NCI-H2107 treated with DMSO at 0.1 percent for 48 hours (cell line): Measurements from ENCODE around the gene ATF5.

Source experiments
- DNase-seq: peaks from one replicate; lab custom pipeline; 2025; ENCODE audit not compliant: unreplicated experiment; lab: John Stamatoyannopoulos, UW

ATF5 gene, protein sequence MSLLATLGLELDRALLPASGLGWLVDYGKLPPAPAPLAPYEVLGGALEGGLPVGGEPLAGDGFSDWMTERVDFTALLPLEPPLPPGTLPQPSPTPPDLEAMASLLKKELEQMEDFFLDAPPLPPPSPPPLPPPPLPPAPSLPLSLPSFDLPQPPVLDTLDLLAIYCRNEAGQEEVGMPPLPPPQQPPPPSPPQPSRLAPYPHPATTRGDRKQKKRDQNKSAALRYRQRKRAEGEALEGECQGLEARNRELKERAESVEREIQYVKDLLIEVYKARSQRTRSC

DNA sequence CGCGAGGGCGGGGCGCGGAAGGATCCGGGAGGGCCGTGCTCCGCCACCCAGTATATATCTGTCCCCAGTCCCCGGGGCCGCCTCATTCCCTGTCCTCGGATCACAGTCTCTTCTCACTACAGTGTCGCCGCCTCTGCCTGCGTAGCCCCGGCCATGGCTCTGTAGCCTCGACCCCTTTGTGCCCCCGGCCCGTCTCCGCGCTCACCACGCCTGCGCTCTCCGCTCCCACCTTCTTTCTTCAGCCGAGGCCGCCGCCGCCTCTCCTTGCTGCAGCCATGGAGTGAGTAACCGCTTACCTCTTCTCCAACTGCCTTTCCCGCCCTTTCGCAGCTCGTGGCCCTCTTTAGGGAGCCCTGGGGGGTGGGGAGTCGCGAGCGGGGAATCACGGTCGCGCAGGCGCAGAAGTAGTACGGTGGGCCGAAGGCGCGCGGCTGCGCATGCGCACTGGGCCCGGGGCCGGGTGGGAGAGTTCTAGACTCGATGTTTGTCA is at the start of gene ATF5, which contains the start of gene NUP62:
TSS of gene ATF5 (plus strand) at position 85 of the 490 bp plus-strand sequence. CDS start 1,646 bp downstream, outside the sequence.
TSS of gene NUP62 (minus strand) at position 384 of the 490 bp plus-strand sequence. CDS start 19,697 bp downstream, outside the sequence.
- peak; percentile 72 for DNase-seq

DNA sequence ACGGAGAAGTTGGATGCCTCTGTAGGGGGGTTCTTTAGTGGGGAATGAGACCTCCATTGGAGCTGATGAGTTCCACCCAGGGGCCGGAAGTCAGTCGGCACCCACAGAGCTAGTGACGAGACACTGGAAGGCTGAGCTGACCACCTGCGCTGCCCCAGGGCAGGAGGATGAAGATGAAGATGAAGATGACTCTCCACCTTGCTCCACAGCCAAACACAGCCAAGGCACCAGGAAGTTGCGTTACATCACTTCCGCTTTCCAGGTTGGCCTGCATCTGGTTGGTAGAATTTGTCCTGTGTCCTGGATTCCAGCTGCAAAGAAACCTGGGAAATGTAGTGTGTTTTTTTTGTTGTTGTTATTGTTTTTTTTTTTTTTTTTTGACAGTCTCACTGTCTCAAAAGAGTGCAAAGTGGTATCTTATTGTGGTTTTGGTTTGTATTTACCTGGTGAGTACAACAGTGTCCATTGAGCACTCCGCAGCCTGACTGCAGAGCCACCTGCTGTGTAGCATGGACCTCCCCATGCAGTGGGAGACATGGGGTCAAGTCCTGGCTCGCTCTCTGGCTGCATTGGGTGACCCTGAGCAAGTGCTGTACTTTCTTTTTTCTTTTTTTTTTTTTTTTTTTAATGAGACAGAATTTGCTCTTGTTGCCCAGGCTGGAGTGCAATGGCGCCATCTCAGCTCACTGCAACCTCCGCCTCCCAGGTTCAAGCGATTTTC is 49.6 kb upstream of the ATF5 start:
- DNase-seq, result no peak

DNA sequence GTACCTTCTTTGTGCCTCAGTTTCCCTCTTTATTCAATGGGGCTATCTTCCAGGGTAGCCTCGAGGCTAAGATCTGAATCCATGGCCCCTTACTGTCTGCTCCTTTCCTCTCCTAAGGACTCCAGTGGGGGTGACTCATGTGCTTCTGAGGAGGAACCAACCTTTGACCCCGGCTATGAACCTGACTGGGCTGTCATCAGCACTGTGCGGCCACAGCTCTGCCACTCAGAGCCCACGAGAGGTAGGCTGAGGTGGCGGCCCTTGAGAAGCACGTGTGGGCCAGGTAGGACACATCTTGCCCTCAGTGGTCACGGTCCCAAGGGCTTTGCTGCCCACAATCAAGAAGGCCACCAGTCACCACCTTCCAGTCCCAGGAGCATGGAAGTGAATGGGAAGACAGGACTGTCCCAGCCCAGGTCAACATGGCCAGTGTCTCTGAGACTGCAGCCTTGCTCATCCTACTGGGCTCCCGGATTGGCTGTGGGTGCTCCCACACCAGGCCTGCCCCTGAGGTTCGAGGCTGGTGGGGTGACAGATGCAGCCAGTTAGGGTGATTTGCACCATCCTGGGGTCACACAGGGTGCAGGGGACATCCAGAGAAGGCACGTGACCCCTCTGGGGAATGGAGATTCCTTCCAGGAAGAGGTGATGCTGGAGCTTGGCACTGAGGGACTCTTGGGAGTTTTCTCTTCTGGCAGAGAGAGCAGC is 48.7 kb upstream of the ATF5 start:
- DNase-seq, result no peak

DNA sequence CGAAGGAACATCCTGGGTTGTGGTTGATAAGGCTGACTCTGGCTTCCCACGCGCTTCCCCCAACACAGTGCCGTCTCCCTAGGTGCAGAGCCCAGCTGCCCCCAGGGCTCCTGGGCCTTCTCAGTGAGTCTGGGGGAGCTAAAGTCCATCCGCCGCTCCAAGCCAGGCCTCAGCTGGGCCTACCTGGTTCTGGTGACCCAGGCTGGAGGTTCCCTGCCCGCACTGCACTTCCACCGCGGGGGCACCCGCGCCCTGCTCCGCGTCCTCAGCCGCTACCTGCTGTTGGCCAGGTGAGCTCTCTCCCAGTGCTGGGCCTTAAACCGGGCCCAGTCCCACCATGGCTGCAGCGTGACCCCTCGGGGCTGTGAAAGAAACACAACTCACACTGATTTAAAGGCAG is 47.8 kb upstream of the ATF5 start:
- DNase-seq, result no peak

DNA sequence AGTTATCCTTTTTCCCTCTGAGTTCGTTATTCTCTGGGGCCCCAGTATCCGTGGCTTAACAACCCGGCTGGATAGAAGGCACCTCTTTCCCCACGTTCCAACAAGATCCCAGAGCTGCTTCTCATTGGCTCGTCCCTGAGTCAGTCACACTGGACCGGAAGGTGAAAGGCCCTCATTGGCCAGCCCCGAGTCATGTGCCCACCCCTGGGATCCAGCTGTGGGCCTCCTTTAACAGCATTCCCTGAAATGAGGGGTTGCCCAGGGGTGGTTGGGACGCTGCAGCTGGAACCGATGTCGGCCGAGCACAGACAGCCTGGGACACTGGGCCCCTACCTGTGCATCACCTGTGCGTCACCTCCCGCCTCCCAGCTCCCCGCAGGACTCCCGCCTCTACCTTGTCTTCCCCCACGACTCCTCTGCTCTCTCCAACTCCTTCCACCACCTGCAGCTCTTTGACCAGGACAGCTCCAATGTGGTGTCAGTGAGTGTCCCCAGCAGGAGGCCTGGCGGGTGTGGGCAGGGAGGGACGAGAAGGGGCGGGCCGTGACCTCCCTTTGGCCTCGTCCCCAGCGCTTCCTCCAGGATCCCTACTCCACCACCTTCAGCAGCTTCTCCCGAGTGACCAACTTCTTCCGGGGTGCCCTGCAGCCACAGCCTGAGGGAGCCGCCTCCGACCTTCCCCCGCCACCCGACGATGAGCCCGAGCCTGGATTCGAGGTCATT is 47.2 kb upstream of the ATF5 start:
- no peak for DNase-seq

DNA sequence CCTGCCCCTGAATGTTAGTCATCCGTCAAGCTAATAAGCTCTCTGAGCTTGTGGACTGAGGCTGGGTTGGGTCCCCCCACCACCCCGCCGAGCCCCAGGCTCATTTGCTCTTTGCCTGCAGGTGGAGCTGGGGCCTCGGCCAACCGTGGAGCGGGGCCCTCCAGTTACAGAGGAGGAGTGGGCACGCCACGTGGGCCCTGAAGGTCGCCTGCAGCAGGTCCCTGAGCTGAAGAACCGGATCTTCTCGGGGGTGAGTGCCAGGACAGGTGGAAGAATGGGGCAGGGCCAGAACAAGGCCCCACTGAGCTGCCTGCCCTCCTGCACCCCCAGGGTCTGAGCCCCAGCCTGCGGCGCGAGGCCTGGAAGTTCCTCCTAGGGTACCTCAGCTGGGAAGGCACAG is 46.4 kb upstream of the ATF5 start:
- DNase-seq, result no peak

DNA sequence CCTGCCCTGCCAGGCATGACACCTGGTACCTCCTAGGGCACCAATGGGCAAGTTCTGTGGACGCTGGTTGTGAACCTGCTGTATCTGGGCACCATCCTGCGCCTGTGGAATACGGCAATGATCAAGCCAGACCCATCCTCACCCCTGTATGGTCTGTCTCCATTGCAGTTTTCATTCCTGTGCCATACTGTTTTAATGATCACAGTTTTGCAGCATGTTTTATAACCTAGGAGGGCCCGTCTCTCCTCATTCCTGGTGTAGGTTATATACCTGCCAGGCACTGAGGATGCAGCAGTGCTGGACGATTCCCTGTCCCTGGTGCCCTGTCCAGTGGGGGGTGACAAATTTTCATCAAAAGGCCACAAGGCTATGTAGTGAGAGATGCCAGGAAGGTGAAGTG is 45.9 kb upstream of the ATF5 start:
- no peak for DNase-seq

DNA sequence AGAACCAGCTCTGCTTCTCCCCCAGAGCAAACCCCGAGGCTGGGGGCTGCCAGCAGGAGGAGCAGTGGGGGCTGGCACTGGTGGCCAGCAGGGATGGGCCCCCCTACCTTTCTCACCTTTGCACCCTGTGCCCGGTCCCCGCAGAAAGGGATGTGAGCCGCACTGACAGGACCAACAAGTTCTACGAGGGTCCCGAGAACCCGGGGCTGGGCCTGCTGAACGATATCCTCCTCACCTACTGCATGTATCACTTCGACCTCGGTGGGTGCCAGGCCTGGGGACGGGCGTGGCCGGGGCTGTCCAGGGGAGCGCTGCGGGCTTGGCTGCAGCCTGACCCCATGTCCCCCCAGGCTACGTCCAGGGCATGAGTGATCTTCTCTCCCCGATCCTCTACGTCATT is 44.9 kb upstream of the ATF5 start:
- no peak for DNase-seq

DNA sequence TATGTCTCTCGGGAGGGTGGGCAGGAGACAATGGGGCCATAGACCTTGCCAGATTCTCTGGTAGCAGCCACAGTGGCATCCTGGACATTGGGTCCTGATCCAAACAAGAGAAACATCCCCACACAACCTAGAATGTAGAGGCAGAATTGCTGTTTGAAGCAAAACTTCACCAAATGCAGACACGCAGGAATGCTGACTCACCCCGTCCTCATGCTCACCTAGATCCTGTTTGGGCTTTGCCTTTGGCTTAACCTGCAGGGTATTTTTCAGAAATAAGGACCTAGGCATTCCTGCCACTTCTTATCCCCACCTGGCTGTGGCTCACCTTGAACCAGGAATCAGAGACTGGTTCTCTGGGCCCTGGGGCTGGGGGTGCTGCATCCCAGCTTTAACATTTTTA is 44.2 kb upstream of the ATF5 start:
- DNase-seq, result no peak

DNA sequence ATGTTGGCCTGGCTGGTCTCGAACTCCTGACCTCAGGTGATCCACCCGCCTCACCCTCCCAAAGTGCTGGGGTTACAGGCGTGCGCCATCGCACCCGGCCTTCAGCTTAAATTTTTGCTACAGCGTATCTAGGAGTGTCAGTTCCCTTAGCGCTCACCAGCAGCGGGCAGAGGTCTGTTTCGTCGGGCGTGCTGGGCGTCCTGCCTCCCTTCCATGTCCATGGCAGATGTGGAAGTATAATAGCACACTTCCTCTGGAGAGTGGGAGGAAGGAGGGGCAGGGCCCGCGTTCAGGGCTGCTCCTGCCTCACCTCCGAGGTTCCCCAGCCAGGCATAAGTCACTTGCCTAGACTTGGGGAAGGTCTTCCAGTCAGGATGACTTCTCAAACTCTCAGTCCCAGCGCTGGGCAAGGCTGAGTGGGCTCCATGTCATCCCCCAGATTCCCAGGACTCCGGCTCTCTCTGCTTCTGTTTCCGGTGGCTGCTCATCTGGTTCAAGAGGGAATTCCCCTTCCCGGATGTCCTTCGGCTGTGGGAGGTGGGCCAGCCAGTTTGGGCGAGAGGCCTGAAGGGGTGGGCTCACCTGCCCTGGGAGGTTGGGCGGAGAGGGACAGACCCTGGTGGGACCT is 41.9 kb upstream of the ATF5 start:
- no peak for DNase-seq

DNA sequence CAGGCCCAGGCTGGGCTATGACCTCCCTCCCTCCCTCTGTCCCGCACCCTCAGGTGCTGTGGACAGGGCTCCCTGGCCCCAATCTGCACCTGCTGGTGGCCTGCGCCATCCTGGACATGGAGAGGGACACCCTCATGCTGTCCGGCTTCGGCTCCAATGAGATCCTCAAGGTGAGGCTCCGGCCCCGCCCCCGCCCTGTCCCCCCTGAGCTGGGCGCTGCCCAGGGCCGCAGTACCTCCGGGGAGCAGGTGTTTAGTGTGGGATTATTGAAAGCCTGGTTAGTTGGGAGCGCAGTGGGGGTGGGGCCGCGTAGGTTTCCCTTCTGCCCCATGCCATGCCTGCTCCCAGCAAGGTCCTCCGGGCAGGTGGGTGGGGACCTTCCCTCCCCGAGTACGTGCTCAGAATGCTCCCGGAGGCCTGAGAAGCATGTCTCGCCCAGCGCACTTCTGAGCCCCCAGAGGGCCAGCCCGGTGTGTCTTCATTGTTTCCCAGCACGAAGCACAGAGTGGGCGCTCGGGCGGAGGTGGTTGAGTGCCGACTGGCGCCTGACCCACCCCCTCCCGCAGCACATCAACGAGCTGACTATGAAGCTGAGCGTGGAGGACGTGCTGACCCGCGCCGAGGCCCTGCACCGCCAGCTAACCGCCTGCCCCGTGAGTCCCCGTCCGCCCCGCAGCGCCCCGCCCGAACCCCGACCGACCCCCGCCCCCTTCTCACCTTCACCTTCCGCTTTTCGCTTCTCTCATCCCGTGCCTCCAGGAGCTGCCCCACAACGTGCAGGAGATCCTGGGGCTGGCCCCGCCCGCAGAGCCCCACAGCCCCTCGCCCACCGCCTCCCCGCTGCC is 41.1 kb upstream of the ATF5 start:
- DNase-seq, result peak; percentile 72

DNA sequence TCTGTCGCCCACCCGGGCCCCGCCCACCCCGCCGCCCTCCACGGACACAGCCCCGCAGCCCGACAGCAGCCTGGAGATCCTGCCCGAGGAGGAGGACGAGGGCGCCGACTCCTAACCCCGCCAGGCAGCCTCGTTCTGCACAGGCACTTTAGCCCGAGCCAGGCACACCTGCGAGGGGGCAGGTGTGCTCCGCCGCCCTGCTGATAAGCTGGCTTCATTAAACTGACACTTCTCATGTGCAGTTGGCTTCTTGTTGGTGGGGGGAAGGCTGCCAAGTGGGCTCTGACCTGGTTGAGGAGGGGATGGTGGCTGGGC is 40.5 kb upstream of the ATF5 start:
- DNase-seq, result peak; percentile 44

DNA sequence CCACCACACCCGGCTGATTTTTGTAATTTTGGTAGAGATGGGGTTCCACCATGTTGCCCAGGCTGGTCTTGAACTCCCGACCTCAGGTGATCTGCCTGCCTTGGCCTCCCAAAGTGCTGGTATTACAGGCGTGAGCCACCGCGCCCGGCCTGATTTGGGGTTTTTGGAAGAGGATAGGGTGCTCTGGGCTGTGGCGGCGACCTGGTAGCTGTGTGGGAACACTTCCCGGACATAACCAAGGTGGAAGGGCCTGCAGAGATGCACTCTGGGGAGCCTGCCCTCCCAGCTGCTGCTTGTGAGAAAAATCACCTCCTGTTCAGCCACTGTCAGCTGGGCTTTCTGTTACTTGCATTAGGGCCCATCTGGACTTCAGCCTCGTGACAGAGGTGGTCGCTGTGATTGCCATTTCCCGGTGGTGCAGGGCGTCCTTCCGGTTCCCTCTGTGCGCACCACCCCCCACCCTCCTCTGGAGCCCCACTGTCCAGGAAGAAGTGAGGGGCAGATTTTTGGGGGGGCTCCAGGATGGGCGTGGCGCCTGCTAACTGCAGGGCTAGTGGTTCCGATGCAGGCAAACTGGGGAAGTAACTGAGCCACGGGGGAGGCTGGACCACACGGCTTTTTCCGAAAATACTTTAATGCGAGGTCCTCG is 39.8 kb upstream of the ATF5 start:
- no peak for DNase-seq

DNA sequence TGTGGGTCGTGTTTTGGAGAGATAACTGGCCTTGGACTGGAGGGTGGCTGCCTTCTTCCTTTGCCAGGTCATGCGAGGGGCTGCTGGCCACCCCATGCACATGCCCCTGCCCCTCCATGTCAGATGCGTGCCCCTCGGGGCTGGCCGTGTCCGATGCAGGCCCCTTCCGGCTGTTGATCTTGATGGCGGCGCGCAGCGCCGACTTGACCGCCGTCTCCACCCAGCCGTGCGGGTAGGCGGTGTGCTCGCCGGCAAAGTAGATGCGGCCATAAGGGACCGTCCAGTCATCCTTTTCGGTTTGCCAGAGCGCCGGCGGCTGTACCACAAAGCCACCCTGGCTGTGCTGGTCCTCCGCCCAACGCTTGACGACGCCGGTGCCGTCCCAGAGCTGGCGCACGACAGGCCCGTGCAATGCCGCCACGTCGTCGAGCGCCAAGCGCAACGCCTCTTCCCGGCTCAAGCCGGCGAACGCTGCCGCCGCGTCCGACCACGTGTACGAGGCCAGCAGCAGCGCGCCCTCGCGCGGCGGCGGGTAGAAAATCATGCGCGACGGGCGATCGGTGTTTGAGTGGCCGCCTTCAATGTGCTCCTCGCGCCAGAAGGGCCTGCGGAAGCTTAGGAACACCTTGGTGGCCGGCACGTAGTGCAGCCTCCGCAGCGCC is 39.2 kb upstream of the ATF5 start:
- no peak for DNase-seq

DNA sequence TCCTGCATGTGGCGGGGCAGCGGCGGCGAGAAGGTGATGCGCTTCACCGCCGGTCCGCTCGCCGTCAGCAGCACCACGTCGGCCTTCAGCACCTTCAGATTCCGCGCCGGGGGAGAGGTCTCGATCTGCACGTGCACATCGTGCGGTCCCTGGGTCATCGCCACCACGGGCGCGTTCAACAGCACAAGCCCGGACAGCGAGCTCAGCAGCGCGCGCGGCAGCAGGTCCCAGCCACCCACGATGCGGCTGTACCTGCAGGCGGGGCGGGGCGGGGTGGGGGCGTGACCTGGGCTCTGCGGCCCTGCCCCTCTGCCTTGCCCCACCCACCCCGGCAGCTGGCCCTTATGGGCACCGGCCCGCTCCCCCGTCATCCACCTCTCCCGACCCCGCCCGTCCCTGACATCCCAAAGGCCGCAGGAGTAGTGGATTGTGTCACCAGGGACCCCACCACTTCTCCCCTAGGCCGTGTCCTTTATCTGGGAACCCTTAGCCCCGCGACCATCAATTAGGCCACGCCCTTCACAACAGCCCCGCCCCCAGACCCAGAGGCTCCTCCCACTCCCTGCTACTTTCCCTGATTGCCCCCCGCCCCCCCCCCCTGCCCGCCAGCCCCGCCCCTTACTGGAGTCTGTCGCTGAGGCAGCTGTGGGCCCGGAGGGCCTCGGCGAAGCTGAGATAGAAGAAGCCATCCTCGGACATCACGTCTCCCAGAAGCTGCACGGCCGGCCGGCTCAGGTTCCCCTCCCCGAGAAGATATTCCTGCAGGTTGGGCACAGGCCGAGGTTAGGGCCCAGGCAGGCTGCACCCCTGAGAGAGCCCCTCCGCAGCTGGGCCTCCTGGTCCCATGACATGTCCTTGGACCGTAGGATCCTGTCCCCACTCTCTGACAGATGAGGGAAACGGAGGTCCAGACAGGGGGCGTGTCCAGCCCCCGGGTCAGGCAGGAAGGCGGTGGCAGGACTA is 38.4 kb upstream of the ATF5 start:
- no peak for DNase-seq

DNA sequence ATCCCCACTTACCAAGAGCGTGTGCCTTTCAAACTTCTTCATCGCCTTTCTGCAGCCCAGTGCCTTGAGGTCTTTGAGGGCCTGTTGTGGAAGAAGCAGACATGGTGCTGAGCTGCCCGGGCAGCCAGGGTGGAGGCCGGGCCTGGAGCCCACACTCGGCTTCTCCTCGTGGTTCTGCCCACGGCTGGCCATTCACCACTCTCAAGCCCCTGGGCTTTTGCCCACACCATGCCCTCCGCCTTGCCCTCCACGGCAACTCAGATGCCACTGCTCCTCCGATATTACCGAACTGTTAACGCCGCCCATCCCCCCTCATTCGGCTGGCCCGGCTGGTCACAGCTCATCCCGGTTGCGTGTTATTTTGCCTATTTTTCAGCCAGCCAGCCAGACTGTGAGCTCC is 37.6 kb upstream of the ATF5 start:
- DNase-seq, result no peak

DNA sequence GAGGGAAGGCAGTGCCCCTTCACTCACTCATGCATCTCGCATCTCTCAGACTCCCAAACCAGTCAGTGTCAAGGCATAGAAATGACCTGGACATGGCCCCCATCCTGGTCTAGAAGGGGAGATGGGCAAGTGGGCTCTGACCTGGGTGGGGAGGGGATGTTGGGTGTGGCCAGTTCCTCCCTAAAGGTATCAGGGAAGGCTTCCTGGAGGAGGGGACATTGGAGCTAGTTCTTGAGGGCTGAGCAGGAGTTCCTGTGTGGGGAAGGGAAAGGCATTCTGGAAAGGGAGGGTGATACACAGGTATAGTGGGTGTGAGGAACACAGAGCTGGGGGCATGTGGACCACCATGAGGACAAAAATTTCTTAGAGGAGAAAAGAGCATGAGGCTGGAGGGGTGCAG is 36.3 kb upstream of the ATF5 start:
- DNase-seq, result no peak
